Activated effector memory CD4-positive, alpha-beta T cell treated with Interleukin-2 at 50 U/mL for 16 hours (primary cell): Measurements from ENCODE around the gene CCDC196.

Experiments
- DNase-seq: peaks from one replicate; pipeline ENCODE4 v3.0.0-alpha.2; 2020

The CCDC196 gene, protein sequence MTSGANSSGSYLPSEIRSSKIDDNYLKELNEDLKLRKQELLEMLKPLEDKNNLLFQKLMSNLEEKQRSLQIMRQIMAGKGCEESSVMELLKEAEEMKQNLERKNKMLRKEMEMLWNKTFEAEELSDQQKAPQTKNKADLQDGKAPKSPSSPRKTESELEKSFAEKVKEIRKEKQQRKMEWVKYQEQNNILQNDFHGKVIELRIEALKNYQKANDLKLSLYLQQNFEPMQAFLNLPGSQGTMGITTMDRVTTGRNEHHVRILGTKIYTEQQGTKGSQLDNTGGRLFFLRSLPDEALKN

DNA sequence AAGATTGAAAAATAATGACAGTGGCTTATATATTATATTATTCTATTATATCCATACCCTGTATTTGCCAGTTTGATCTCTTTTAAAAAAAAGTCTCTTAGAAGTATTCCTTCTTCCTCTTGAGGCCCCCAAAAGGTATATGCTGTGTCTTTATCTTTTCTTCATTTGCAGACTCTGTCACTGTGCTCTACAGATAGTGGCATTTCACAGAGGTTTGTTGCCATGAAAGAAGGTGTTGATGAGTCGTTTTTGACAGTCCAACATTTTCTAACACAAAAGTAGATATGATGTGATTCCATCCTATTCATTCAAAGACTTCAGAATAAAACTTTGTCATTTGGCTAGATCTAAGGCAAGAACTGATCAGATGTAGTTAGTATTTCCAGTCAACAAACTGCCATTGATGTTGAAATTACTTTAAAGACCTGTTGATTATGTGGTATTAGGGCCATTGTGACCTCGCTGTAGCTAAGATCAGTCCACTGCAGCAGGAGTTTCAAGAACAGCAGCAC is at the start of gene CCDC196:
Gene CCDC196 (plus strand): TSS at position 462 of the 512 bp plus-strand sequence. CDS start 132 bp downstream, outside the sequence.
- DNase-seq = no peak

DNA sequence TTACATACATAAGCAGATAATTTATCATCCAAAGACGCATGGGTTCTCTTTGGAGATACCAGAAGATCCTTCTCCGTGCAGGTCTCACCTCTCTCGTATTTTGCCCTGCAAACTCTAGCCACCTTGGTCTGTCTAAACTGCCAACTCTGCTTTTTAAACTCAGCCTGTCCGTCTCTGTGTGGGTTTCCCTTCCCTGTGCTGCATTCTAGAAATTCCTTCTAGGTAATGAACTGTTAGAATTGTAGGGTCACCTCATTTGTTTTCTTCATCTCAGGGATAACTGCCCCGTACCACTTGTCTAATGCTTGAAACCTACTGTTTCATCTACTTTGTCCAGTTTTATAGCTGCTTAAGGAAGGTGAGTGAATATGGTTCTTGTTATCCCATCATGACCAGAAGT is 45.4 kb upstream of the CCDC196 start:
- DNase-seq = no peak

DNA sequence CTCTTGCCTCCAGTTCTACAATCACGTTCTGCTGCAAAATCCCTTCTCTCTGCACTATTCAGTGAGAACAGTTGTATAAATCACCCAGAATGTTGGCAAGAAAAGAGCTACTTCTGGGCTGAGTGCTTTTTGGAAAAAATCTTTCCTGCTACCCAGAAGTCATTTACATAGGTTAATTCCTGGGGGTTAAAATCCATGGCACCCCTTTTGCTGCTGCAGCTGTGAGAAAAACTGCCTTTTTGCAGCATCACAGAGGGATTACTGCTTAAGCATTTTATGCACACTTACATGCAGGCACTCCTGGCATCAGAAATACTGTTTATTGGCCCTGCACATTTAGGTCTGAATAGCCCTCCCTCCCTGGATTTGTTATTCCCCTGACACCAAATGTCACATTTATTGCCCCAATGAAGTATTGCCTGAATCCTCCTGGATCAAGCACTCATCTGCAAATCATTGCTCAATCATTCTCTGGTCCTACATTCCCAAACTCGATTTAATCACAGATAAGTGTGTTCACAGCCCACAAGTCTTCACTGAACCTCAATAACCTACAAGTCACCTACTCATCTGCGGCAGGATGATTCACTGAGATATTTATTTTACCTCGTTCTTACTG is 43.1 kb upstream of the CCDC196 start:
- DNase-seq = no peak

DNA sequence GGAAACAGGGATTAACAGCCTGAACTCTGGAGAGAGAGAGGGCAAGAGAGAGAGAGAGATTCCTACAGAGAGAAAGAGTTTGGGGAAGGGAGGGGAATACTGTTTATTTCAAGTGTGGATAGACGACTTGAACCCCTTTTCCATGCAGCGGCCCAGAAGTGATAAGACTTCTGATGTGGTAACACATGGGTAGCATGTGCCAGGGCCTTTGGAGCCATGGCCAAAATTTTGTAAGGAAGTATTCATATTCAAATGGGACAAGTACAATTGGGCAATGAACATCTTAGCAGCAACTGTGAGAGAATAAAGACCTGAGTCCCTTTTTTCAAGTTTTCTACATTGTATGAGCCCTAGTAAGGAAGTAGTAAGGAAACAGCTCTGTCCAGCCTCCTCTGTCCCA is 42.4 kb upstream of the CCDC196 start:
- no peak for DNase-seq

DNA sequence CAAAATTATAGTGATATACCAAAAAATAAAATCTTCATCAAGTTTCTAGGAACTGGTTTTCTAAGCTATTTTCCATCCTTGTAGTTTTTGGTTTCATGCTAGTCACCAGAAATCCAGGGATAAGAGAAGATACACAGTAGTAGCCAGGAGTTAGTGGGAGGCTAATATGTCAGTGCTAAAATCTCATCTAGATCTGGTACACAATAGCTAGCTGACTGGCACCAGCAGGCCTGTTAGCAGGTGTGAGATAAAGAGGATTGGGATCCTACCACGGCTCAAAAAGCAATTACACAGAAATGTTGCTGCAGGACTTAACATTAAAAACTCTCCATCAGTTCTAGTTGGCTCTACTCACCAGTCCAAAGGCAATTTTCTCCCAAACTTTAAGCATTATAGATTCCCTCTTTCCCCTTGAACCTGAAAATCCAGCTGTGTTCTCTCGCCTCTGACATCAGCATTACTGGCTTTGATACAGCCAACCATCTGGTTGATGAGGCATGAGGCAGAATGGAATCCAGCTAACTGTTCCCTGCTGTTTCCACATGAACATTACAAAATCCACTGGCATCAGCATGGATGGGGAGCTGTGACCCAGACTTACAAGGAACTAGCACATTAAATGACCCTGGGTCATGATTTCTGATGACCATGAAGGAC is 41.8 kb upstream of the CCDC196 start:
- DNase-seq = no peak

DNA sequence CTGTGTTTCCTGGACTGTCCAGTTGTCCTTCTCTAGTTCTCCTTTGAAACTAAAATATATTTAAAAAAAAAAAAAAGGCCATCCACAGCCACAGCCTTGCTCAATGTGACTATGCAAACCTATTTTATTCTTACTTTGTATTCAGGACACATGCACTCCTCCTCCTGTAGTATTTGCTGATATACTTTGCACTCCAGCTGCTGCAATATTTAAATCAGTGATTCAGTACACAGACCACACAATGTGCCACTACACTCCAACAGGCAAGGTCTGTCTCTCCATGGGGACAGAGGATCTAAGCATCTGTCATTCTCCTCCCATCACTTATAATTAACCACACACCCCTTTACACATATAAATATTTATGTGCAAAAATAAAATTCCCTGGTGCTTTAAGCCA is 40.2 kb upstream of the CCDC196 start:
- DNase-seq = no peak

DNA sequence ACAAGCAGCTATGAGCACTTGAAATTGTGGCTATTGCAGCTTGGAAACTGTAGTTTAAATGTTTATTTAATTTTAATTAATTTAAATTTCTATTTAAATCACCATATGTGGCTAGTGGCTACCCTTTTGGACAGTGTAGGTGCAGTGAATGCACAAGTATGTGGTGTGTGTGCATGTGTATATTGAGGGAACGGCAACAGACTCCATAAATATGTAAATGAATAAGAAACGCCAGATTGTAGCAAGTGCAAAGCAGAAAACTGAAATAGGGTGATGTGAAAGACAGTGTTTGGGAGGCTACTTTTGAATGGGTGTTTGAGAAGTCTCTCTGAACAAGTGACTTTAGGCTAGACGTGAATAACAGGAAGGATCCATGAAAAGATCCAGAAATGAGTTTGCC is 32.7 kb upstream of the CCDC196 start:
- DNase-seq = no peak

DNA sequence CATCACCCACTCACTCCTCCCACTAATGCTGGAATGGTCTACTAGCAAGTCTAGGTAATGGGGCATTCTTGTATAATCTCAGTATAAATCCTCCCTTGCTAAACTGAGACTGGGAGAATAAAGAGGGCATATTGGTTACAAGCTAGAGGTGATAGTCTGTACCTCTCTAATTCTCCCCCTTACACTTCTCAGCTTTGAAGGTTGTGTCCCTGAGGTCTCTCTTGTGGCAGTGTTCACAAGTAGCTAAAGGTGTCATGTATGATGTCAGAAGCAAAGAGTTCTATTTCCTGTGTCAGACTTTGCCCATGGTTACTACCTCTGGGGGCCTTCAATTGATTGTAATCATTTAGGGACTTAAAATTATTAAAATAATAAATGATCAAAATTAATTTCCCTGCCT is 26.6 kb upstream of the CCDC196 start:
- DNase-seq = no peak

DNA sequence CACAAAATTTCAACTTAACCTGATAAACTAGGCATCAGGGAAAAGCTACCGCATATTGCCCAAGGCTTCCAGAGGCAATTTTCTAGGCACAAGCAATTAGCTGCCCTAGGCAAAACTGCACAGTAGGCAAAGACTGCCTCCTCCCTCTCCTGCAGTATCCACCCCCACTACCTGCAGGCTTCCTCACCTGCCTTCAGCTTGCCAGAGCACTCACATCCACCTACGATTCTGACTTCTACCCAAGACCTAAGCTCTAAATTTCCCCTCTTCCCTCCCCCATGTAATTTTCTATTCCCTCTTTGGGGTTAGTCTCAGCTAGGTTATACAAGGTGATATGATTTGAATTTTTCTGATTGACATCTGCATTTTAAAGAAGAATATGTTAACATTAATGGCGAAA is 21.9 kb upstream of the CCDC196 start:
- DNase-seq = no peak

DNA sequence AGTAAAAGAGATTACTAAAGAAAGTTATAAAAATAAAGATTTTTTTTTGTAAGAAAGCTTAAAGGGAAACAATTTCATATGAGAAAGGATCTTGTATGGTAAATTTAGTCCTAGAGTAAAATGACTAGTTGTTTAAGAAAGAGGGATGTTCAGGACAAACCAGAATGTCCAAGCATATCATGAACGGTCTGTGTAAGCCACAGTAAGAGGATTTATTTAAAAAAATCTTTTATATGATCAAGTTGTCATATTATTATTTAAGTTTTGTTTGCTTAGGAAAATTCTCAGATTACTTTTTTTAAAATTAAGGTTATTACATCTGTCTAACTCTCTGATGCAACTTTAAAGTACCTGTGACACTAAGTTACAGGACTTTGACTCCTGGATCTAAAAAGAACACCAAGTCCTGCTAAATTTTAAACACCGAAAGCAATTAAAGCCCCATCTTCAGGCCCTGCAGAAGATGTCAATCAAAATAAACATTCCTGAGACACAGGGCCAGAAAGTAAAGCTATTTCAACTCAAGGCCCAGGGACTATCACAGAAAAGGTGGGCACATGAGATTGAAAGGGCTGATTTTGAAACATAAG is 17.3 kb upstream of the CCDC196 start:
- no peak for DNase-seq

DNA sequence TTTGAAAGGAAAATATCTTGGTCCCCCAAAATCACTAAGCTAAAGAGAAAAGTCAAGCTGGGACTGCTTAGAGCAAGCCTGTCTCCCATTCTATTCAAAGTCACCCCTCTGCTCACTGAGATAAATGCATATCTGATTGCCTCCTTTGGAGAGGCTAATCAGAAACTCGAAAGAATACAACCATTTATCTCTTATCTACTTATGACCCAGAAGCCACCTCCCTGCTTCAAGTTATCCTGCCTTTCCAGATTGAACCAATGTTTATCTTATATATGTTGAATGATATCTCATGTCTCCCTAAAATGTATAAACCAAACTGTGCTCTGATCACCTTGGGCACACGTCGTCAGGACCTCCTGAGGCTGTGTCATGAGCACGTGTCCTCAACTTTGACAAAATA is 14.6 kb upstream of the CCDC196 start:
- no peak for DNase-seq

DNA sequence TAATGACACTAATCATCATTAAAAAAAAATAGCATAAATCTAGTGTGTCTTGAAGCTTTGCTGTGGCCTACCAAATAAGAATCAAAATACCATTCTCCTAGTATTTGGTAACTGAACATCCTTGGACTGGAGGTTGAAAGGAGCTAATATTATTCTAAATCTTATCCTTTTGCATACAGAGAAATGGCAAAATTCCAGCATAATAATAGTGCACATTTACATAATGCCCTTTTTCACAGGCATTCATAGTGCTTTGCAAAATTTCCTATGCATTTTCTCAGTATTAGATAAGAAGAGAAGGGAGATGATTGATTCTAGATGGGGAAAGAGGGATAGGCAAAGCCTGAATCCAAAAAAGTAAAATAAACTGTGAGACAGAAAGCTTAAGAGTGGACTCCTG is 13.9 kb upstream of the CCDC196 start:
- DNase-seq = no peak

DNA sequence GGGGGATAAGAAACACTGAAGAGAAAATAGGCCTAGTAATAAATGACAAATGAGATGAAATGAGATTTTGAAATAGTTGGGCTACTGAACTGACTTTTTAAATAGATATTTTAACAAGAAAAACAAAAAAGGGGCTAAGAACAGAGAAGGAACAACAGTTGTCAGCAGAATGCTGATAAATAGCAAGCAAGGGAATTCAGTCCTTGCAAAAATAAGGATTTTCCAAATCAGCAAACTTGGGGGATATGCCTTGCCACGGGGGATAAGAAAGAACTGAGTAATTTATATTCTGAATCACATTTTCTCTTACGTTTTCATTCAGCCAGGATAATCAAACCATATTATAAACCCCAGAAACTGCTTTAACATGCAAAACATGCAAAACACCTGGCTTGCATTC is 12.9 kb upstream of the CCDC196 start:
- no peak for DNase-seq

DNA sequence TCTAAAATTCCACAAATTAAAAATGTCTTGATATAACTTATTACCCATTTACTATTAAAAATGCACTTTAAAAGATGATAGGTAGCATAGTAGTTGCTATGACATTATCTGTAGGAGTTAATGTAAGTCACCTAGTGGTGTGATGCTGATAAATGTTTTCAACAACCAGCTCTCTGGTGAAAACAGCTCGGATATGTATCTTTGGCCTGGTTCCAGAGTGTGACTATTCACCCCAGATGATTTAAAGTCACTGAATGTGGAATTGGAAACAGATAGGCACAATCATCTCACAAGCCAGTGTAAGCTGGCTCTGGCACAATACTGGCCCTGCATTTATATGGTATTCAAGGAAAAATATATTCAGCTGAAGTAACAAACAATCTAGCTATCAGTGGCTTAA is 9.2 kb upstream of the CCDC196 start:
- DNase-seq = no peak

DNA sequence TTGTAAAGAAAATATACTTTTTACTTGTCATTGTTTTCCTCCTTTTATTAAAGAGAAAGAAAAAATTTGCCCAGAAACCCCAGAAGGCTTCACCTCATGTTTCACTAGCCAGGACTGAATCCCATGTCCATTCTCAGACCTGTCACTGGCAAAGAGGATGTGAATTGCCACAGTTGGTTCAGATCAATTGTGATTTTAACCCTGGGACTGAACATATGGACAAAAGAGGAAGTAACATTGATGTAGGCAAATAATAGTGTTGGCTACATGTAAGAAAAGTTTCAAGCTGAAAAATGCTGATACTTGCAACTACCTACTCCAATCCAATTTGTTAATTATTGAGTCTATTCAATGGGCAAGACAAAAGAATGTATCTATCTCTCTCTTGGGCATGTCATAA is 8.6 kb upstream of the CCDC196 start:
- DNase-seq = no peak

DNA sequence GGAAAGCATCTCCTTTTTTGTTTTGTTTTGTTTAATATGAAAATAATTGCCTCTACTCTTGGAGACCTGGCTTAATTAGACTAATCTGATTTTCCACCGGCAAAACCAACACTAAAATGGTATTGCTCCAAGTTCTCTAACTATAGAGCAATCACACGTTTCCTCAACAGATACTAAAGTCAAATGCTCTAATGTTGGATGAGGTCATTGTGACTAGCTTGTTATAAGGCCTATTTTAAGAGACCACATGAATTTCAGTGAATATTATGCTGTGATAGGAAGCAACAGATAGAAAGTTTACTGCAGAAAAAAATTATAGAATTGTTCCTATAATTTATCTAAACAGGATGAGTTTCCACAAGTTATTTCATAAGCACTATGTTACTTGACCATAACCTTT is 3.3 kb upstream of the CCDC196 start:
- DNase-seq = no peak

DNA sequence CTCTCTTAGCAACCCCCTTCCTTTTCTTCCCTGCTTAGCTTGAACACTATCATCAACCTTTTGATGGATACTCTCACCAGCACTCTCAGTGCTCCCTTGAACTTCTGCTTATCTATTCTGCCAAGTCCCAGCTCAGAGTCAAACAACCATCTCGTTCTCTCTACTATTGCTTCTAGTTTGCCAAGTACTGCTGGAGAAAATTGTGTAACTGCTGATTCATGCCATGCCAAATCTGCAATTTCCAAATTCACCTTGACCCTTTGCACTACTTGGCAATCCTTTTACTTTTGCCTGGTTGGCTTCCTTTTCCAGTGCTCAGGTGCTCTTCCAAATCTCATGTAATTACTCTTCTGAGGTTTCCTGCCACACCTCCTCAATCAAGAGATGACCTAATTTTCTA is 2.8 kb upstream of the CCDC196 start:
- no peak for DNase-seq

DNA sequence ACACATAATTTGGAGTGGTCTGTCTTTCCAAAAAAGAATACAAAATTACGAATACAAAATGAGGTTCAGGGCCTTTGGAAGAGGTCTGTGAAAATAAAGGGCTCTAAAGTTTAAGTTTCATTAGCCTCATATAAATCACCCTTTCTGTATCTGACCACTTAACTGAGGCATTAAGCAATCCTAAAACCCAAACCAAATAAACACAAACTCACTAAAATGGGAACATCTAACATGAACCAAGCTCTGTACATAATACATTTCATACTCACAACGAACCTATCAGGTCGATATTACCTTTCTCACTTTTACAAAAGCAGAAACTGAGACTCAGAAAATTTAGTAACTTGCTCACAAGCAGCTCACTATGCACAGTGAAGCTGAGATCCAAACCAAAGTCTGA is 1.1 kb upstream of the CCDC196 start:
- DNase-seq = no peak

DNA sequence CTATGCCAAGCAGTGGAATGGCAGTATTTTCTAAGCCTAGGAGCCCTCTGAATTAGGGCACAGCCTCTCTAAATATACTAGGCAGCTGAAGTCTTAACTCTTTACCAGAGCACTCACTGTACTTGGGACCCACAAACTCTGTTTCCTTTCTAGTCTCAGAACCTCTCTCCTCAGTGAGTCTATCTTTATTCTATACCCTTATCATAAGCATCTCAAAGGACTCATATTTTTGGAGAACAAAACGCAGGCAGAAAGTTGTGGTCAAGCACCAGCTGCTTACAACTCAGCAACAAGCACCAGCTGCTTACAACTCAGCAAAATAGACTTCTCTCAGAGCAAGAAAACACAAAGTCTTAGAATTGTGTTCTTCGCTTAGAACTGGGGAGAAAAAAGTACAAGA is 993 bp downstream of the CCDC196 start:
- no peak for DNase-seq

DNA sequence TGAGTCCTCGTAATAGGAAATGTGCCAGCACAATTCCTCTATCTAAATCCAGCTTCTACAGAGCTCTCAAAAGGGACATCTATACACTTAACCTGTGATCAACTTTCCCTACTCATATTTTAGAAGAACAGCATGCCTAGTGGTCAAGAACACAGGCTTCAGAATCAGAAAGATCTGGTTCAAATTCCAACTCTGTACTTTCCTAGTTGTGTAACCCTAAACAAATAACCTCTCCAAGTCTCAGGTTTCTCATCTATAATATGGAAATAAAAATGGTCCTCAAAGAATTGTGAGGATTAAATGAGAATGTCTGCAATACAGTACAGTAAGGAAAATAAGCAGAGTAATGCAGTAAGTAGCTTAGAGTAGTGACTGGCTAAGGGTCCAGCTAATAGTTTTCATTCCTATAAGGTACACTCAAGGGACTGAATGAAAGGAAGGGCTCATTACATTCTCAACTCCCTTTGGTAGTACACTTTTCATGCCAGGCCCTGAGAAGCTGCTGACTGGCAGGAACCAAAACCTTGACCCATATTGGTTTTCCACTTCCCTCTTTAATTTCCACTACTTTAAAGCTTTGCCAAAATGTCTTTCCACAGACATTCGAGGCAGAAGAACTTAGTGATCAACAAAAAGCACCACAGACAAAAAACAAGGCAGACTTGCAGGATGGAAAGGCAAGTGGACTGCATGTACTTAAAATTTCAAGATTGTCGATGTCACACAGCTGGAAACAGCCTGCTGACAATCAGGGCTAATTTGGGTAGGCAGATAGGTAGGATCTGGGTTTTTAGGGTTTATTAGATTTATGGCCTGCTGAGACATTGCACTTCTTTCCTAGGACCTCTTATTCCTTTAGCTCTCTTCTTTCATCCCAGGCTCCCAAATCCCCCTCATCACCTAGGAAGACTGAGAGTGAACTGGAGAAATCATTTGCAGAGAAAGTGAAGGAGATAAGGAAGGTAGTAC is 4.3 kb downstream of the CCDC196 start:
- DNase-seq = no peak

DNA sequence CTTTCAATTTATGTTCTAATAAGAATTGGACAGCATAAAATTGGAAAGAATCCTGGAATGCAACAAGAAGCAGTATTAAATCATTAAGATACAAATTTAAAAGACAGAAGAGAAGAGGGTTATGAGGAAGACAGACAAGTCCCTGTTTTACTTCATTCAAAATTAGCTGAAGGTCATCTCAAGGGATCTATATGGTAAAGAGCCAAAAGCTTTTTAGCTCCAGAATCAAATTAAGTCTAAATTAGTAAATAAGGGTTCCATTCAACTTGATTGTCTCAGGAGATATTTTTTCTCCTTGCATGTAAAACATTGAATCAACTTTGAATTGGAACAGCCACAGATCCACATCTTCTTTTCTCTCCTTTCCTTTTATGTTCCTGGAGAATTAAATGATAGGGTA is 7.6 kb downstream of the CCDC196 start:
- DNase-seq = no peak

DNA sequence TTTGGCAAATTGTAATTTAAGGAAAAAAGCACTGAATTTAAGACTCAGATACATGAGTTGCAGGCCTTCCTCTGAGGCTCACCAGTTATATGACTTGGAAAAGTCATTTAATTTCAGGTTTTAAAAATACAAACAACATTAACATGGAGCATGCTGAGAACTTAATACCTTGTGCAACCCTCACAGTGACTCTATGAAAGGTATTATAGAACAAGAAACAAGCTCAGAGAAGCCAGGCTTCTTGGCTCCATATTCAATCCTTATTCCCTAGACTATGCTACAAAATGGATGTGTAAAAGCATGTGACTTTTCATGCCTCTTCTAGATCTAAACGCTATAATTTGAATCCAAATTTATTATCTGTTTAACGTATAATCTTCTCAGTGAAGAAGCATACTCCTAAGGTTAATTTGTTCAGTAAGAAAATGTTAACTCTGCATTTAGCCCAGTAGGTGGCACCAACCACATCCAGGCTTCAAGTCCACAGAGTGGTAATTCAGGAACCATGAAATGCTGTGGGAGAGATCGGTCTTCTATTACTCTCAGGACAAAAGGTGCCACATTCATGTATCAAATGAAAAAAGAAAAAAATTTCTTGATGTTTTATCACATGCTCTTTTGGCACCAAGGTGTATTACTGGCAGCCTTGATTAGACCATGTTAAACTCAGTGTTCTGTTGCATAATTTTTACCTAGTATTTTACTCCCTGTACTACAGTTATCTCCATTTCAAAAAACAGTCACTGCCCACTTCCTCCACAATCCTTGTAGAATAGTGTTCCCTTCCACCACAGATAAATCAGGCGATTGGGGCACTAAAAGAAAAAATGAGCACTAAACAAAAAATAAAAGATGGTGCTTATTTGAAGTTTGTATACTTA is 9.3 kb downstream of the CCDC196 start:
- DNase-seq = no peak
